NAMALWA (cell line): ENCODE data around the gene SUDS3.
"Not testable (repeated sequence)": the region's sequence is repeated elsewhere in the genome, so short reads cannot be mapped to it uniquely, and the experiment has no call there.

Source experiments
- DNase-seq: peaks from one replicate; pipeline ENCODE4 v3.0.0-alpha.2; 2015; ENCODE audit warnings: low spot score

SUDS3 gene

DNA sequence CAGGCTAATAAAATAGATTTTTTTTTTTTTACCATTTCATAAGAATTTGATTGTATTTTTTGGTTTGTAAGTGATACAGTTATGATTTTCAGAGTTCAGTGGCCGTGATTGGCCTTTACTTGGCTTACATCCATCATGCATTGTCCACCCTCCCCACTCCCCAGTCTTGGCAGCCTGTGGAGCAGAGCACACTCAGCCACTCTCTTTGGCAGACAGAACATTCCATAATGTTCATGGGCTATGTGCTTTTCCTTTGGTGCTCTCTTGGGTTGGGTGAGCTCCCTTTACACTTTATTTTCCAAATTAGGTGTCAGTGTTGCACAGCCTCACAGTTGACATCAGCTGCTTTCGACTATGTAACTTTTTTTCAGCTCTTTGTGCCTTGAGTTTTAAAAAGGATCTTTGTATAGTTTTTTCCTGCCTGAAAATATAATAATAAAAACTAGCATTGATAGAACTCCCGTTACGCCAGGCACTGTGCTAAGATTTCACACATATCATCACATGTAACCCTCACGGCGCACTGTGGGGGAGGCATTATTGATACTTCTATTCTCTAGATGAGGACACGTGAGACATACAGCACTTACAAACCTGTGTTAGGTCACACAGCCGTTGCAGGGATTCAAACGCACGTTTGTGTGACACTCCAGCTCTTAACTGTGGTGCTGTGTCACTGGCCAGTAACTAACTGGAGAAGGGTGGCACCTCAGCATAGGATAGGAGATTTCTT, 21.5 kb downstream of the SUDS3 start:
- no peak for DNase-seq

DNA sequence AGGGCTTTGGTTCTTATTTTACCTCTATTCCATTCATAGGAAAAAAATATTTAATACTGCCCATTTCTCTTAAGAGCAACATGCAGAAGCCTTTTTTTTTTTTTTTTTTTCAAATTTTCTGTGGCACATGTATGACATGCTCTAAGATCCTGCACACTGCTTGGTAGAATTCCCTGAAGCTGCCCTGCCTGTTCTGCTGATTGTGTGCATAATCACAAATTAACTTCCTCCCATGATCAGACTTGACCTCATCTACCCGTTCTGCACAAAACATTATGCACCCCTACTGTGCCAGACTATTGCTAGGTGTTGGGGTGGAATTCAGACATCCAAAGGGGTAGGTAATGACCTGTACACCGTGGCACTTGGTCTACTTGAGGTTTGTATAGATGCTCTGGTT, 22.2 kb downstream of the SUDS3 start:
- DNase-seq, result no peak

DNA sequence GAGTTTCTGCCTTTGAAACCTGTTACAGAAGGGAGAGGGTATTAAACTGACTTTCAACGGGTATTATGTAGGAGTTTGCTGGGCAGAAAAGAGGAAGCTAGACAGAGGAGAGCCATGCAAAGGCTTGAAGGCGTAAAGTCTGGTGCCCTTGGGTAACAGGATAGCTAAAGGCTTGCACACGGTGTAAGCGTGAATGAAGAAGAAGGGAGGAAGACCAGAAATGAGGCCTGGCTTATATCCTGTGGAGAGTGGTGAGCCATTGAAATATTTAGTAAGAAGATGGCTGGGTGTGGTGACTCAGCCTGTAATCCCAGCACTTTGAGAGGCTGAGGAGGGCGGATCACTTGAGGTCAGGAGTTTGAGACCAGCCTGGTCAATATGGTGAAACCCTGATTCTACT, 22.6 kb downstream of the SUDS3 start:
- DNase-seq, result no peak

DNA sequence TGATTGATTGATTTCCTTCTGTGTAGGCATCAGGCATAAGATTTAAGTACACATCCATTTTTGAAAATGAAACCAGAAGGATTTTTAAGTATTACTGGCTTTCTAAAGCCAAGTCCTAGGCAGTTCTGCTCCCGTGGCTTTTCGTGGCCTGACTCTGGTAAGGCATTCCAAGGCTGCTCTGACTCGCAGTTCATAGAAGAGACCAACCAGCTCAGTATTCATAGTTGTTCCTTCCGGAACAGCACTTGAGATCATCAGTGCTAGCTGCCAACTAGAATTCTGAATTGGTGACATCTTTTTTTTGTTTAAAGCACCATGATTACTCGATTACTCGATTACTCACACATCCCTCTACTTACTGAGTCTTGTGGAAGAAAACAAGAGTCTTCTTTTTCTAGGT, 25.9 kb downstream of the SUDS3 start:
- no peak for DNase-seq

DNA sequence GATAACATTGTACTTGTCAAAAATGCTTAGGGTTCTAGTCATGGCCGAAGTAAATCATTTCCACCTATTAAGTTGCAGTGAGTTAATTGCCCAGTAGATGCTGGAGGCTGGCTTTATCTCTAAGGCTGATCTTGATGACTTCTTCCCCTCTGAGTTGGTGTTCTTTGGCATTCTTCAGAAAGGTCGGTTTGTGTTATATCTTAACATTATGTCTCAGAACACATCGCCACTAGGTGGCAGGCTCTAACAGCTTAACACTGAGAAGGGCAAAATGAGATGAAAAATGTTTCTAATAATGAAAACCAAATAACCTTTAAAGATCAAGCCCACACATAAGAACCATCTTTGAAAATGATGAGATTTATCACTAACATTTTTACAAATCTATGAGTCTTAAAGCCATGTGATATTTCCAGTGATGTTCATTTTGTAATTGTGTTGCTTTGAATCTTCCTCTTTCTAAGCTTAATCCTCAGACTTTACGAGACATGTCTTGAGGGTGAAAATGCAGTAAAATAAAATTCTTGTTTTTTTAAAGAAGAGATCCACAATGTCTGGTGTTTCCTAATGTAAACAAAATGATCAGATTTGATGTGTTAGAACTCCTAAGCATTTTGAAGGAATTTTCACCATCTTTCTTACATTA, 28.6 kb downstream of the SUDS3 start:
- DNase-seq, result peak; percentile 81

DNA sequence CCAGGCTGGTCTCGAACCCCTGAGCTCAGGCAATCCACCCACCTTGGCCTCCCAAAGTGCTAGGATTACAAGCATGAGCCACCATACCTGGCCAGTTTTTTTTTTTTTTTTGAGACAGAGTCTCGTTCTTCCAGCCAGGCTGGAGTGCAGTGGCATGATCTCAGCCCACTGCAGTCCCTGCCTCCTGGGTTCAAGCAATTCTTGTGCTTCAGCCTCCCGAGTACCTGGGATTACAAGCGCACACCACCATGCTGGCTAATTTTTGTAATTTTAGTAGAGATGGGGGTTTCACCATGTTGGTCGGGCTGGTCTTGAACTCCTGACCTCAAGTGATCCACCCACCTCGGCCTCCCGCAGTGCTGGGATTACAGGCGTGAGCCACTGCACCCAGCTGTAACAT, 31.9 kb downstream of the SUDS3 start:
- DNase-seq, result not testable (repeated sequence)

DNA sequence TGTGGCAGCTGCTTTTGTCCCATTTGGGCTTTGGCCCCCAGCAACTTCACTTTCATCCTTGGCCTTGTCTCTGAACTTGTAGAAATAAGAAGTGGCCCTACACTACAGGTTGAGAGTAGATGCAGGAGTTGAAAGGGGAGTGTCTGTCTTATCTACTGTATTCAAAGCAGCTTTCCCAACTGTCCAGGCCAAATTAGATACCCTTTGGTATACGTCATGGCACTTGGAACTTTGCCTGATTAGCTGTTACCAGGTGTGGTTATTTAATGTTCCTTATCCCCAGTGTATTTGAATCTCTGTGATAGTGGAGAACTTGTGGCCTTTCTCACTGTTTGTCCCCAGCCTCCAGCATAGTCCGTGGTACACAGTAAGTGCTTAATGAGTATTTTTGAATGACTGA, 33.5 kb downstream of the SUDS3 start:
- no peak for DNase-seq

DNA sequence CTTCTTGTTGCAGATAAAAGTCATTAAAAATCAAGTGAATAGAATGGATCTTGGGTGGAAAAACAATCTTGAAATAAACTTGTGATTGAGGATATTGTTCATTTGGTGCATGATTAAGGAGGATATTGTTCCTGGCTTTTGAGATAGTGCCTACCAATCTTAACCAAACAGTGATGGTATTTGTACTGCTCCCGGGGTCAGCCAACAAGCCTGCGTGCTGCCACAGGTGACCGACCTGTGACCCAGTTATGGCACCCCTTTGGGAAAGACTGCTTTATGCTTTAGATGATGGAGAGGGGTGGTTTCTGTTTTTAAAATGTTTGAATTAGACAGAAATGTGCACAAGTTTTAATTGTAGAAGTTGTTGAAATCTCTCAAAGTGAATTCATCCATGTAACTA, 41.6 kb downstream of the SUDS3 start:
- no peak for DNase-seq

DNA sequence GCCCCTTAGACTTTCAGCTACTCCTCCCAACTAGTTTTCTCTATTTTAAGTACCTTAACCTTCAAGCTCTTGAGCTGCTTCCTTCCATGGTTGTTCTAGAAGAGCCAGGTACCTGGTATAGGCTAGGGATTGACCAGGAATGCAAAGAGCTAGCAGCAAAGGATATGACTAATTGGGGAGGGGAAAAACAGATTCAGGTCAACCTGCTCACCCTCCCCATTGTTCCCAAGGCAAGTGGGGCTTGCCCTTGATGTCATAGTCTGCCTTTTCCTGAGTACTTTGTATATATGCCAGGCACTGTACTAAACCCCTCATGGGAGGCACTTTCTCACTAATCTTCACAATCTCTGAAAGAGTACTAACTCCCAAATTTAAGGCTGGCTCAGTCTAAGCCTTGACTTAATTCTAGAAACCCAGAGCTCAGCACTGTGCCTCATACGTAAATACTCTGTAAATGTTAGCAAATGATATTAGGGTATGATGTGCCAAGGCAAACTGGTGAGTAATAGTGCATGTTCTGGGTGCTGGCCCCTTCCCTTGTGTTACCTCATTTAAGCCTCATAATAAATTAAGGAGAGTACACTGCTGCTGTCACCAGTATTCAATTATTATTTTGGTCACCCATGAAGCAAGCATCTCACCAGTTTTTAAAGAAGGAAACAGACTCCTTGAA, 42.2 kb downstream of the SUDS3 start:
- no peak for DNase-seq

DNA sequence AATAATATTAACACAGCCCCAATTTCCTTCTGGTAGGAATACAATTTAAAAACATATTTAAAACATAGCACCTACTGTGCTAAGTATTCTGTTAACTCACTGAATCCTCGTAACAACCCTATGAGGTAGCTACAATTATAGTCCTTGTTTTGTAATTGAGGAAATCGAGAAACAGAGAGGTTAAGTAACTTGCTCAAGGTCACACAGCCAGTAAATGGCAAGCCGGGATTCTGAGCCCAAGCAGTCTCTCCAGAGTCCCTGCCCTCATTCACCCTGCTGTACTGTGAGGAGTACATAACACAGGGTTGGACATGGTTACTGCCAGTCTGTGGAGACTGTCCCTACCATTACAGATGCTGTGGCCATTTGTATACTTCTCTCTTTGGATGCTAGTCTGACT, 44.3 kb downstream of the SUDS3 start:
- DNase-seq, result no peak

DNA sequence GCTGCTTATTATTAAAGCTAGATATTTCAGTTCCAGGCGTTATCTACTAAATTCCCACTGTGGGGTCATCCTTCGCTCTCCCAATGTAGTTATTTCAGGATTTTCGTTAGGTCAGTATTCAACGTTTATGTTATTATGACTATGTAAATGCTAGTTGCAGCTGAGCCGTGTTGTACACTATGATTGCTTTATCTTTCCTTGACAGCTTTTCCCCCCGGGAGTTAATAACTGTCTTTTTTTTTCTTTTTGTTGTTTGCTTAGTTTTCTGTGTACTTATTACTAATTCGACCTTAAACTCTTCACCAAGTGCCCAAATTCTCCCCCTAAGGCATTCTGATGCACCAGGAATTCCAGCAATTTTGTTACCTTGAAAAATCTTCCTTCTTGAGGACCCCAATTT, 48.5 kb downstream of the SUDS3 start:
- DNase-seq, result no peak

DNA sequence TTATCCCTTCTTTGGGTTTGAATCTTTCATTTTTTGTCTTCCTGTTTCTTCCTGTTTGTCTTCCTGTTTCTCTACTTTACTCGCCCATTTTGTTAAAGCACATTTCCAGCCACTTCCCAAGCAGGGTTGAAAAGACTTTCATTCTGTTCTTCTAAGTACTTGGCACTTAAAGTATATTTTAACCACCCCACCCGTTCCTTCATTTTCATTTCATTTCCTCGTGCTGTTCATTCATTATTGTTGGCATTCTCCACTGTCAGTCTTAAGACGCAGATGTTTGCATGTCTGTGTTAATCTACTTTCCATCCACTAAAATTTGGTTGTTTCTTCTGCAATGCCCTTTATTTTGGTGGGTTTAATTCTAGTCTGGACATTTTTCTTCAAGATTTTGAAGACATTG, 49.0 kb downstream of the SUDS3 start:
- DNase-seq, result no peak

DNA sequence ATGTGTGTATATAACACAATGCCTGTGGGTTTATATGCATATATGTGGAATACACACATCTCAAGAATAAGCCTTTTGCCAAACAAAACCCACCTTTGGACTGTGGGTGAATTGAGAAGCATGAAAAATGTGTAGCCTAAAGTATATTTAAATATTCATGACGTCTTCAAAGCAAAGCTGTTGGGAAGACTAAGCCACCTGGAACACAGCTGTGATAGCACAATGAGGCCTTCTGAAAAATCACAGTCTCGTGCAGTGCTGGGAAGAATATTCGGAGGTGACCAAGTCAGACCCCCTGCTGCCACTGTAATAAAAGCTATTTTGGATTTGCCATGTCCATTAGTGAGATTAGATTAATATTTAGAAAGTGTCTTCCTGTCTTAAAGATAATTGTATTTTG, 51.5 kb downstream of the SUDS3 start:
- no peak for DNase-seq

DNA sequence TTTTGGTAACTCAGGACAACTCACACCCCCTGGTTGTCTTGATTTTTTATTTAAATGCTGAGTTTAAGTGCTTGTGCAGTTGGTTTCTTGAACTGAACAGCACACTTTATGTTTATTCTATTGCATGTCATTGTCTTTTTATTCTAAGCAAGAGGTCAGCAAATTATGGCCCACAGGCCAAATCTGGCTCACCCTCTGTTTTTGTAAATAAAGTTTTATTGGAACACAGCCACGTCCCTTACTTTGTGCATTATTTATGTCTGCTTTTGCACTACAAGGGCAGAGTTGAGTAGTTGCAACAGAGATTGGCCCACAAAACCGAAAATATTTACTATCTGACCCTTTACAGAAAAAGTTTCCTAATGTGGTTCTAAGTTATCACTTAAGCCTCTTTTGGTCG, 52.3 kb downstream of the SUDS3 start:
- no peak for DNase-seq

DNA sequence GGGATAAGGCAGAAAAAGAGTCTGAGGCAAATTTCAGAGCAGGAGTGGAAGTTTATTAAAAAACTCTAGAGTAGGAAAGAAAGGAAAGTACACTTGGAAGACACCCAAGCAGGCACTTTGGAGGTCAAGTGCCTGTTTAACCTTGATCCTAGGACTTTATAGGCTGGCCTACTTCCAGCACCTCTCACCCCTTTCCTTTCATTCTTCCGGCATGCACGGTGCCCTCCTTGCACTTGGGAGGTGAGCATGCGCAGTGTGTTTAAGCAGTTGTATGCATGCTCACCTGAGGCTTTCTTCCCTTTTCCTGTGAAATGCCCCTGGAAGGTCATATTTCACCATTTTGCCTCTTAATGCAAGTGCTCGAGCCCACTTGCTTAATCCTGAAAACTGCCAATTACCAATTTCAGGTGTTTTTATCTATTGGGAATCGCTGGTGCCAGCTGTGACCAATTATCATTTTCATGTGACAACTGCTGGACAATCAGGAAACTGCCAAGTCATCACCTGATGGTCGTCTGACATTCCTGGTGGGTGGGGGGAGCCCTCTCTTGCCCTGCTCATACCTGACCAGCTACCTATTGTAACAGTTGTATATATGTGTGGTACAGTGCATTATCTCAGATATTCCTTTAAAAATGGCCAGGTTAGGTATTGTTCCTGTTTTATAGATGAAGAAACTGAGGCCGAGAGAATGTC, 53.5 kb downstream of the SUDS3 start:
- no peak for DNase-seq

DNA sequence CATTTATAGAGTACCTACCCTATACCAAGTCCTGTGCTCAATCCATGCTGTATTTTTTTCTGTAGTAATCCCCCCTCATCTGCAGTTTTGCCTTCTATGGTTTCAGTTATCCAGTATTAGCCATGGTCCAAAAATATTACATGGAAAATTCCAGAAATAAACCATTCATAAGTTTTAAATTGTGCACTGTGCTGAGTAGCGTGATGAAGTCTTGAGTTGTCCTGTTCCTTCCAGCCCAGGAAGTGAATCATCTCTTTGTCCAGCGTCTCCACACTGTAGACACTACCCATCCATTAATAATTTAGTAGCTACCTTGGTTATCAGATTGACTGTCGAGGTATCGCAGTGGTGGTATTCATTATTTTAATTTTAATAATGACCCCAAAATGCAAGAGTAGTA, 54.2 kb downstream of the SUDS3 start:
- DNase-seq, result no peak

DNA sequence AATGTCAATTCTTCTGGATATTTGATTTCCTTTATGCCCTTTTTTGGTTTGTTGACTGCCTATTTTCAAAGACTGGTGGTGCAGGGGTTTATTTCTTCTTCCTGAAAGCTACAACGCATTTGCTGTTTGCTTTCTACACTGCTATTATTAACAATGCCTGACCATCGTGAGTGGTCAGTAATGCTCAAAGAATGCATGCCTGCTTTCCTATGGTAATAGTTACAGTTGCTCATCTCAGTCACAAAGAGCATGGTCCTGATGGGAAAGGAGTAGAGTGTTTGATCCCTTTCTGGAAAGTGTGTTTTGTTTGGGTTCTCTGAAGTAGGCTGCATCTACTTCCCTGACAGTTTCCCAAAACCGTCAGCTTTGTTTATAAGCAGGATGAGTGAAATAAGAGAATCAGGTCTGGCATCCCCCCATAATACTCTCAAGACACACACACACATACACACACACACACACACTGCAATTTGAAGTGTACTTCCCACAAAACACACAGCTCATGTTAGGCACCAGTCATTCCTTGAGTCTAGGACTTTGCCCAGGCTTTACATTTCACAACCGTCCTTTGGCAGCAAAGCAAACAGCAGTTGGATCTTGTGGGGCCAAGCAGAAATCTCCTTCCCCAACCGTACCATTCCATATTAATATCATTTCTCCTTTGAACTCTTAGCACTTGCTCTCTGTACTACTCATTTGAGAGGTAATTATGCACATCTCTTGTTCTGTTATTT, 56.6 kb downstream of the SUDS3 start:
- DNase-seq, result no peak

DNA sequence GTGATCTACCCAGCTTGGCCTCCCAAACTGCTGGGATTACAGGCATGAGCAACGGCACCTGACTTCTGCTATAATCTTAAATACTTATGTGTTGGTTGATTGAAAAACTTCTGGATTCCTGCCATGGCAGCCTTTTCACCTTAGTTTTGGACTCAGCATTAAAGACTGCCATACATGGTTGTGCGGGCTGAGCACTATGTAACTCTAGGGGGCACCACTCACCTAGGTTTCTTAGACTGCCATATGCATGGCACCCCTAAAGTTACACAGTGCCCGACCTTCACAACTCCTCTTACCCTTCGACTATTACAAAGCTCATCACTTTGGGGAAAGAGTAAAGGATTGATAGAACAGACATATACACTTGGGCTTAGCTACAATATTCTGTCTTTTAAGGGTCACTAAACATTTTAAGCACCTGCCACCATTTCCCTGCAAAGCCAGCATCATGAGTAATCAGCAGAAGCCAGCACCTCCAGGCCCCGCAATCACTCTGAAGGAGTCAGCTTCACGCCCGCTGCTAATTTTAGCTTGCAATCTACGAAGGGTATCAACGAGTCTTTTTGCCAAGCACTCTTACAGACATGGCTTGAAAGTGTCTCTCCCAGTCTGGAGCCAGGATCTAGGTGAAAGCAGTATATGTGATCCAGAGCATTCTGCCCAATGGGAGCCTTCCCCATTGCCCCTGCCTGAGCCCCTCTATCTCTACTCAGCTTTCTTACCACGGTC, 59.8 kb downstream of the SUDS3 start:
- DNase-seq, result peak; percentile 39

DNA sequence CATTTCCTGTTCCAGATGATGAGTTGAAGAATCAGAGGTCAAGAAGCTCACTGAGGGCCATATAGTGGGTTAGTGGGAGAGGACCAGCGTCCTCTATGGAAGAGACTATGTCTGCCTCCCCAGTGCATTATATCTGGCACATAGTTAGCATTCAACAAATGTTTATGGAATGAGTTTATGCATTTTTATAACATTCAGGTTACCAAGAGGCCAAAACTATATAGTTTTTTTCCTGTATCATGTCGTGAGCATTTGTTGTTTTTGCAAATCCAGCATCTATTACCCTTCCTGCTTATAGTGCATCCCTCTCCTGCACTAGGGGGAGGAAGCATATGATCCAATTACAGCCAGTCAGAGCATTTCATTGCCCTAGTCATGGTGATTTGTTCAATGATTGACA, 60.6 kb downstream of the SUDS3 start:
- no peak for DNase-seq

DNA sequence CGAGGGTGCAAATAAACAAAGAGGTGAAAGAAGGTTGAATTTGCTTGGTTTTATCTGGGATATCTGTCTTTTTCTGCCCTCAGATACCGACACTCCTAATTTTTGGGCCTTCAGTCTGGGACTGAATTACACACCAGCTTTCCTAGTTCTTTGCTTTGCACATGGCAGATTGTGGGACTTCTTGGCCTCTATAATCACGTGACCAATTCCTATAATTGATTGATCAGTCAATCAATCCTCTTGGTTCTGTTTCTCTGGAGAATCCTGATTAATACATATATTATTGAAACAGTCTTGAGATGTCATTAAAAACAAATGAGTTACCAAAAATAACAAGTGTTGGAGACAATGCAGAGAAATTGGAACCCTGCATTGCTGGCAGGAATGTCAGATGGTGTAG, 62.7 kb downstream of the SUDS3 start:
- DNase-seq, result no peak

DNA sequence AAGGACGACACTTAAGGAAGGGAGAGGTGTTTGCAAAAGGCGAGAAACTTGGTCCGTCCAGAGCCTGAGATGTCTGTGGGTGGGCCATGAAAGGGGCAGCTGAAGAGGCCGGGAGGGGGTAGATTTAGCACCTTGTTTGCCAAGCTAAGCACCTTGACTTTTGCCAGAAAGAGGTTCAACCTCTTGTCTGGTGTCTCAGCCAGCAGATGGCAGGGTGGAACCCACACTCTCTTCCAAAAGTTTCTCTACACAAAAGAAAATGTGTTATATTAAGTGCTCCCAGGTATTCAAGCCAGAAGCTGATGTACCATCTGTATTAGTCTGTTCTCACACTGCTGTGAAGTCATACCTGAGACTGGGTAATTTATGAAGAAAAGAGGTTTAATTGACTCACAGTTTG, 69.9 kb downstream of the SUDS3 start:
- no peak for DNase-seq

DNA sequence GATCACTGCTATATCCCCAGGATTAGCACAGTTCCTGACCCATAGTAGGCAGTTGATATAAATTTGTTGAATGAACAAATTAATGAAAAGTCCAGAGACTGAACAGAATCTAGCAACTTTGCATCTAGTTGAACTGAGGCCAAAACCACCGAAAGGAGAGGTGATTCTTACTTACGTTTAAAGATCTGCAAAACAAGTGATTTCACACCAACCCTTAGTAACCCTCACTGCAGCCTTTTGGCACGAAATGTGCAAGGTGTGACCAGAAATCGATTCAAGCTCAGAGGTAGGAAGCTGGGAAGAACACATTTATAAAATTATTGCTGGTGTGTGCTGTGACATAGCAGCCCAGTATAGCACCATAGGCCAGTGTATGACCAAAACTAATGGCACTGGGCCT, 70.8 kb downstream of the SUDS3 start:
- no peak for DNase-seq
